ENCODE results near the gene AP3D1.

AP3D1 gene

GRCh38 chr19:2167896-2168618 is 16.7 kb upstream of the AP3D1 start:
- TF ChIP-seq CTCF (IDR thresholded peaks at IDR 0.05; ENCODE audit: low read depth, low read length, missing control alignments) = no peak
- H3K4me3 ChIP-seq (ENCODE audit: low read depth, low read length) = peak overlapping the region; percentile 36
- peak; percentile 60 for DNase-seq (ENCODE audit: low read depth)

- peak overlapping the region; percentile 79 for H3K4me3 ChIP-seq (ENCODE audit: low read depth, low read length)
- DNase-seq (ENCODE audit: low read depth) = no peak
- TF ChIP-seq CTCF (IDR thresholded peaks at IDR 0.05; ENCODE audit: low read depth, low read length, missing control alignments) = no peak
Measured at GRCh38 chr19:2166741-2167738, 15.7 kb upstream of the AP3D1 start.

GRCh38 chr19:2164020-2164998 is 12.9 kb upstream of the AP3D1 start:
- TF ChIP-seq CTCF (IDR thresholded peaks at IDR 0.05; ENCODE audit: low read depth, low read length, missing control alignments) = no peak
- DNase-seq (ENCODE audit: low read depth) = no peak
- H3K4me3 ChIP-seq (ENCODE audit: low read depth, low read length) = peak overlapping the region; percentile 79

GRCh38 chr19:2160379-2160778 is 9.0 kb upstream of the AP3D1 start:
- H3K4me3 ChIP-seq (ENCODE audit: low read depth, low read length) = no peak overlapping the region
- TF ChIP-seq CTCF (IDR thresholded peaks at IDR 0.05; ENCODE audit: low read depth, low read length, missing control alignments) = no peak
- no peak for DNase-seq (ENCODE audit: low read depth)

GRCh38 chr19:2157452-2157851 is 6.1 kb upstream of the AP3D1 start:
- no peak for DNase-seq (ENCODE audit: low read depth)
- TF ChIP-seq CTCF (IDR thresholded peaks at IDR 0.05; ENCODE audit: low read depth, low read length, missing control alignments) = no peak
- no peak overlapping the region for H3K4me3 ChIP-seq (ENCODE audit: low read depth, low read length)

GRCh38 chr19:2154587-2155075 is 3.3 kb upstream of the AP3D1 start:
- no peak for TF ChIP-seq CTCF (IDR thresholded peaks at IDR 0.05; ENCODE audit: low read depth, low read length, missing control alignments)
- DNase-seq (ENCODE audit: low read depth) = no peak
- H3K4me3 ChIP-seq (ENCODE audit: low read depth, low read length) = no peak overlapping the region

Data from GM12864 (cell line).